ENCODE data around the gene SVOPL.

The SVOPL gene

GRCh38 chr7:138553805-138554204, 147.4 kb downstream of the SVOPL start:
- Histone ChIP-seq H3K27ac (ENCODE audit: insufficient read depth, low read depth, low read length, poor library complexity, severe bottlenecking) (no peak overlapping the region), H3K27me3 (ENCODE audit: control insufficient read depth, insufficient read depth, low read length, poor library complexity, severe bottlenecking) (no peaks in the 10 kb centered on the region), H3K9me3 (ENCODE audit: control insufficient read depth, low read length) (peaks cover 7% of the 10 kb centered on the region), H3K36me3 (ENCODE audit: control insufficient read depth, insufficient read depth, low read length) (peaks cover 77% of the 10 kb centered on the region), H3K4me1 (ENCODE audit: control insufficient read depth, insufficient read depth, low read length) (no peaks in the 10 kb centered on the region), H3K4me3 (ENCODE audit: insufficient read depth, low read depth, low read length) (no peak overlapping the region)
- WGBS, 2 experiments = 94 to 97% methylated on average over 4 of the region's 4 CpGs

GRCh38 chr7:138551102-138551501, 150.1 kb downstream of the SVOPL start:
- Histone ChIP-seq H3K27ac (ENCODE audit: insufficient read depth, low read depth, low read length, poor library complexity, severe bottlenecking) (no peak overlapping the region), H3K36me3 (ENCODE audit: control insufficient read depth, insufficient read depth, low read length) (peaks cover 52% of the 10 kb centered on the region)
- WGBS, 2 experiments = 88 to 100% methylated on average over 2 of the region's 3 CpGs

GRCh38 chr7:138550337-138550736, 150.8 kb downstream of the SVOPL start:
- Histone ChIP-seq H3K9me3 (ENCODE audit: control insufficient read depth, low read length) (no peaks in the 10 kb centered on the region), H3K36me3 (ENCODE audit: control insufficient read depth, insufficient read depth, low read length) (peaks cover 47% of the 10 kb centered on the region), H3K27ac (ENCODE audit: insufficient read depth, low read depth, low read length, poor library complexity, severe bottlenecking) (no peak overlapping the region), H3K27me3 (ENCODE audit: control insufficient read depth, insufficient read depth, low read length, poor library complexity, severe bottlenecking) (no peaks in the 10 kb centered on the region), H3K4me3 (ENCODE audit: insufficient read depth, low read depth, low read length) (no peak overlapping the region), H3K4me1 (ENCODE audit: control insufficient read depth, insufficient read depth, low read length) (no peaks in the 10 kb centered on the region)
- WGBS, 2 experiments = 90 to 96% methylated on average over 2 to 3 of the region's 3 CpGs

More at GRCh38 chr7:138551102-138551501, 150.1 kb downstream of the SVOPL start:
- Histone ChIP-seq H3K9me3 (ENCODE audit: control insufficient read depth, low read length) (no peaks in the 10 kb centered on the region), H3K4me3 (ENCODE audit: insufficient read depth, low read depth, low read length) (no peak overlapping the region), H3K27me3 (ENCODE audit: control insufficient read depth, insufficient read depth, low read length, poor library complexity, severe bottlenecking) (no peaks in the 10 kb centered on the region), H3K4me1 (ENCODE audit: control insufficient read depth, insufficient read depth, low read length) (no peaks in the 10 kb centered on the region)

- no peaks in the 10 kb centered on the region for H3K4me1 ChIP-seq (ENCODE audit: control insufficient read depth, insufficient read depth, low read length)
- H3K27ac ChIP-seq (ENCODE audit: insufficient read depth, low read depth, low read length, poor library complexity, severe bottlenecking) = no peak overlapping the region
- H3K4me3 ChIP-seq (ENCODE audit: insufficient read depth, low read depth, low read length) = no peak overlapping the region
- H3K27me3 ChIP-seq (ENCODE audit: control insufficient read depth, insufficient read depth, low read length, poor library complexity, severe bottlenecking) = no peaks in the 10 kb centered on the region
- no peaks in the 10 kb centered on the region for H3K9me3 ChIP-seq (ENCODE audit: control insufficient read depth, low read length)
- 95 to 98% methylated on average over 1 of the region's 1 CpG for WGBS, 2 experiments
- peaks cover 36% of the 10 kb centered on the region for H3K36me3 ChIP-seq (ENCODE audit: control insufficient read depth, insufficient read depth, low read length)
Measured at GRCh38 chr7:138549082-138549481, 152.1 kb downstream of the SVOPL start.

DNA sequence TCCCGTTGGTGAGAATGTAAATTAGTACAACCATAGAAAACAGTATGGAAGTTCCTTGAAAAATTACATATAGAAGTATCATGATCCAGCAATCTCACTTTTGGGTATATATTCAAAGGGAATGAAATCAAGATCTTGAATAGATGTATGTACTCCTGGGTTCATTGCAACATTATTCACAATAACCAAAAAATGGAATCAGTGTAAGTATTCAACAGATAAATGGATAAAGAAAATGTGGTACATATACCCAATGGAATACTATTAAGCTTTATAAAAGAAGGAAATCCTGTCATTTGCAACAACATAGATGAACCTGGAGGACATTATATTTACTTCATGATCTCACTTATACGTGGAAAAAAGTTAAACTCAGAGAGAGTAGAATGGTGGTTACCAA, 154.3 kb downstream of the SVOPL start:
- H3K36me3 ChIP-seq (ENCODE audit: control insufficient read depth, insufficient read depth, low read length) = peaks cover 19% of the 10 kb centered on the region
- WGBS, 2 experiments = 96 to 100% methylated on average over 2 of the region's 2 CpGs
- H3K27ac ChIP-seq (ENCODE audit: insufficient read depth, low read depth, low read length, poor library complexity, severe bottlenecking) = no peak overlapping the region
- no peaks in the 10 kb centered on the region for H3K27me3 ChIP-seq (ENCODE audit: control insufficient read depth, insufficient read depth, low read length, poor library complexity, severe bottlenecking)
- H3K4me3 ChIP-seq (ENCODE audit: insufficient read depth, low read depth, low read length) = no peak overlapping the region
- no peaks in the 10 kb centered on the region for H3K4me1 ChIP-seq (ENCODE audit: control insufficient read depth, insufficient read depth, low read length)
- H3K9me3 ChIP-seq (ENCODE audit: control insufficient read depth, low read length) = no peaks in the 10 kb centered on the region

DNA sequence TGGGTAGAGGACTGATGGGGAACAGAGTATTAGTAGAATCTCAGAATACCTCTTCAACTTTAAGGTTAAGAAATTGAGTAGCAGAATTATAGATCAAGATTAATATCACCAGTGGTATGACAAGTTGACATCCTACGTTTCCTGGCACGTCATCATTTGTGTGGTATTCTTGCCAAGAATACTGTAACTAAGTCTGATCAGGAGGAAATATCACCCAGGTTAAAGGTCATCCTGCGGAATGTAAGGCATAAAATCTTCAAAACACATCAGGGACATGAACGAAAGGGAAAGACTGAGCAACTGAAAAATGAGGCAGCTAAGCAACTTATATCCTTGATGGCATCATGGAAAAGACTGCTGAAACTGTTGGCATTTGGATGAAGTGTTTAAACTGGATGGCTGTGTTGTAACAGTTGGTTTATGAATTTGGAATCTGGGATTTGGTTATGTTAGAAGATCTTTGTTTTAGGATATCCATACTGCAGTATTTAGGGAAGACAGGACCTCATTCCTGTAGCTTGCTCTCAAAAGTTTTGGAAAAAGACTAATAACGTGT, 155.0 kb downstream of the SVOPL start:
- Histone ChIP-seq H3K27me3 (ENCODE audit: control insufficient read depth, insufficient read depth, low read length, poor library complexity, severe bottlenecking) (no peaks in the 10 kb centered on the region), H3K4me3 (ENCODE audit: insufficient read depth, low read depth, low read length) (no peak overlapping the region), H3K27ac (ENCODE audit: insufficient read depth, low read depth, low read length, poor library complexity, severe bottlenecking) (no peak overlapping the region), H3K9me3 (ENCODE audit: control insufficient read depth, low read length) (no peaks in the 10 kb centered on the region), H3K36me3 (ENCODE audit: control insufficient read depth, insufficient read depth, low read length) (peaks cover 19% of the 10 kb centered on the region), H3K4me1 (ENCODE audit: control insufficient read depth, insufficient read depth, low read length) (no peaks in the 10 kb centered on the region)
- WGBS, 2 experiments = 94 to 97% methylated on average over 5 of the region's 5 CpGs

DNA sequence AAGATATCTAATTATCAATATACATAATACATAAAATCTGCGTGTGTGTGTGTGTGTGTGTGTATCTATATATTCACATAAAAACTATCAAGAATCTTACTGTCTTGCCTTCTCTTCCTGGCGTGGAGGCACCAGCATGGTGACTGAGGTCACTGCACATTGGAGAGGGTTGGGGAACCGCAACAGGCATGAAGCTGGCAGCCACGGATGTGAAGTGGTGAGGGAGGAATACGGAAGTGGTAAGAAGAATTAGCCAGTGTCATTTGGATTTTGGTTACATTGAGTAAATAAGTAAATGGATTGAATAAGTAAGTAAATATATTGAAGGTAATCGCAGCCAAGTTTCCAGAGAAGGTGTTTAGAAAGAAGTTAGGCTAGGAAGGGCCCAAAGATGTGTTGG, 156.0 kb downstream of the SVOPL start:
- no peaks in the 10 kb centered on the region for H3K27me3 ChIP-seq (ENCODE audit: control insufficient read depth, insufficient read depth, low read length, poor library complexity, severe bottlenecking)
- H3K36me3 ChIP-seq (ENCODE audit: control insufficient read depth, insufficient read depth, low read length) = peaks cover 25% of the 10 kb centered on the region
- 77% methylated on average over 5 of the region's 6 CpGs for WGBS, 2 experiments
- H3K27ac ChIP-seq (ENCODE audit: insufficient read depth, low read depth, low read length, poor library complexity, severe bottlenecking) = no peak overlapping the region
- H3K4me1 ChIP-seq (ENCODE audit: control insufficient read depth, insufficient read depth, low read length) = no peaks in the 10 kb centered on the region
- no peaks in the 10 kb centered on the region for H3K9me3 ChIP-seq (ENCODE audit: control insufficient read depth, low read length)
- no peak overlapping the region for H3K4me3 ChIP-seq (ENCODE audit: insufficient read depth, low read depth, low read length)

Data from ectodermal cell (in vitro differentiated cells).